Naive thymus-derived CD4-positive, alpha-beta T cell (primary cell): ENCODE data around the gene SETD1B. TPM values are rescaled to one million over a fixed set of nuclear protein-coding genes. Genes with fewer than 3 reads are reported as not detected.
"Not testable (repeated sequence)": the region's sequence is repeated elsewhere in the genome, so short reads cannot be mapped to it uniquely, and the experiment has no call there.

Experiments used
- ATAC-seq: fragments of 150-1000 bp; cut with Tn5 transposase; 2 replicates; pipeline ENCODE4 v1.10.0; 2021; ENCODE audit warnings: mild to moderate bottlenecking, moderate library complexity
- CTCF ChIA-PET: fragments of 350-600 bp; sonication (Branson Sonifier 250); formaldehyde crosslinking; loops from one replicate; lab custom pipeline; 2021; ENCODE audit warnings: antibody characterized with exemption; lab: Charles Lee
- POLR2A ChIA-PET: fragments of 350-600 bp; sonication (Branson Sonifier 250); formaldehyde crosslinking; loops from one replicate; lab custom pipeline; 2021; ENCODE audit warnings: antibody characterized with exemption, inconsistent platforms; lab: Charles Lee
- DNase-seq, 9 donors: peaks; one replicate each; pipeline versions ENCODE4 v3.0.0 to v3.0.0-alpha.2; 2020 to 2022; ENCODE audit warnings: mixed read lengths in 1 of 9
- H3K27ac ChIP-seq: one replicate; pipeline ENCODE4 v1.7.0; 2013; ENCODE audit warnings: mild to moderate bottlenecking, low read depth, low read length, moderate library complexity
- H3K27me3 ChIP-seq, 2 donors: one replicate each; pipeline ENCODE4 v1.7.0; 2013; ENCODE audit warnings: low read length in 2 of 2, mild to moderate bottlenecking in 2 of 2, moderate library complexity in 2 of 2; ENCODE audit not compliant: control insufficient read depth in 2 of 2, insufficient read depth in 2 of 2
- H3K36me3 ChIP-seq, 3 experiments: 1 replicate in 2 of 3; 2 replicates in 1 of 3; pipeline ENCODE4 v1.7.0; 2013; ENCODE audit warnings: low read length in 3 of 3, mild to moderate bottlenecking in 3 of 3, moderate library complexity in 1 of 3; ENCODE audit not compliant: insufficient read depth in 3 of 3, control insufficient read depth in 2 of 3
- H3K4me1 ChIP-seq, 2 donors: one replicate each; pipeline ENCODE4 v1.7.0; 2013; ENCODE audit warnings: low read length in 2 of 2, mild to moderate bottlenecking in 2 of 2, moderate library complexity in 1 of 2; ENCODE audit not compliant: control insufficient read depth in 2 of 2, insufficient read depth in 2 of 2
- H3K4me3 ChIP-seq: 2 replicates; pipeline ENCODE4 v1.7.0; 2013; ENCODE audit warnings: mild to moderate bottlenecking, low read length
- H3K9me3 ChIP-seq, 3 experiments: 1 replicate in 2 of 3; 2 replicates in 1 of 3; pipeline ENCODE4 v1.7.0; 2013; ENCODE audit warnings: low read length in 3 of 3; ENCODE audit not compliant: control insufficient read depth in 2 of 3
- H3K27ac Mint-ChIP-seq, 9 donors: one replicate each; pipeline ENCODE4 v1.8.0; 2020 to 2022; ENCODE audit warnings: mixed read lengths in 9 of 9, mild to moderate bottlenecking in 8 of 9, moderate library complexity in 5 of 9, inconsistent platforms in 2 of 9
- H3K27me3 Mint-ChIP-seq, 5 donors: one replicate each; pipeline ENCODE4 v1.8.0; 2021 to 2022; ENCODE audit warnings: mixed read lengths in 5 of 5, mild to moderate bottlenecking in 1 of 5
- H3K36me3 Mint-ChIP-seq, 5 donors: one replicate each; pipeline ENCODE4 v1.8.0; 2020 to 2022; ENCODE audit warnings: mixed read lengths in 5 of 5, mild to moderate bottlenecking in 3 of 5, inconsistent platforms in 1 of 5
- H3K4me1 Mint-ChIP-seq, 7 donors: one replicate each; pipeline ENCODE4 v1.8.0; 2020 to 2022; ENCODE audit warnings: mixed read lengths in 7 of 7, mild to moderate bottlenecking in 3 of 7, inconsistent platforms in 1 of 7
- H3K4me3 Mint-ChIP-seq, 10 donors: one replicate each; pipeline ENCODE4 v1.8.0; 2020 to 2022; ENCODE audit warnings: mild to moderate bottlenecking in 10 of 10, mixed read lengths in 10 of 10, moderate library complexity in 6 of 10, inconsistent platforms in 2 of 10
- H3K9me3 Mint-ChIP-seq, 11 donors: one replicate each; pipeline ENCODE4 v1.8.0; 2020 to 2022; ENCODE audit warnings: mixed read lengths in 11 of 11, mild to moderate bottlenecking in 4 of 11, inconsistent platforms in 1 of 11, moderate library complexity in 1 of 11
- intact Hi-C, 2 donors: fragments of 100-400 bp; cut with micrococcal nuclease; formaldehyde crosslinking; loops; one replicate each; pipeline ENCODE4 v1.15.1; 2023
- polyA plus RNA-seq, 2 donors: library from polyadenylated mRNA; unstranded; fragments of 300-500 nt; fragmentation: Illumina TruSeq; gene quantifications; one replicate each; pipeline ENCODE4 v1.2.3, GENCODE V29; 2021
- total RNA-seq, 6 experiments: library from RNA in 5 of 6; stranded (reverse) in 5 of 6; gene quantifications; 1 replicate in 5 of 6; 2 replicates in 1 of 6; pipeline ENCODE4 v1.2.3 and lab custom pipeline; 2021 to 2026

The SETD1B gene
- total RNA-seq, result 100 to 1,000 TPM in 1 of 5 experiments, 10 to 100 TPM in 4; 35.1 to 124 (median 79.2) TPM
- 1 to 10 TPM; 2.1 to 4.3 TPM for polyA plus RNA-seq
- total RNA-seq (lab: John Stamatoyannopoulos, UW), result 108 reads per million, percentile 85 among the genes with 10 or more reads in this experiment

DNA sequence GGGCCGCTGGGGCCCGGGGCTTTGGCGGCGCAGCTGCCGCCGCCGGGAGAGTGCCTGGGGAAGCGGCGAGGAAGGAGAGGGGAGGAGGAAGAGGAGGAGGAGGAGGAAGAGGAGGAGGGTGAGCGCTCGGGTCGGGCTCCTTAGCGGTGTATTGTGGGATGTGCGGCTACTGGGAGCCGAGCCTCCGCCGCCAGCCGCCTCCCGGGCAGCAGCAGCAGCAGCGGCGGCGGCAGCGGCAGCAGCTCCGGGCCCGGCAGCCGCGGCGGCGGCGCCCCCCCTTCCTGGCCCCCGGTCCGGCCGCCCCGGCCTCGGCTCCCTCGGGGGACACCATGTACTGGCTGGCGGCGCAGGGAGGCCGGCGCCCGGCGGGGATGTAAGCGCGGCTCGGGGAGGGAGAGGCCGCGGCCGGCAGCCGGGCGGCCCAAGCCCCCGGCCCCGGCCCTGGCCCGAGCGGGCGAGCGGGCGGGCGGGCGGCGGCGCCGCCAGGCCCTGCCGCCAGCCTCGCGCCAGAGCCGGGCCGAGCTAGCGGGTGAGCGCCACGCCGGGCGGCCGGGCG is at the start of gene SETD1B:
TSS of gene SETD1B (plus strand) at position 149 of the 556 bp plus-strand sequence. CDS start 729 bp downstream, outside the sequence.
- DNase-seq (peak in 8 of 9 donors; percentile 57 to 69 (median 64)), ATAC-seq (peak; percentile 6)
- H3K36me3 ChIP-seq, result peaks cover 0 to 47% (median 3%) of the 10 kb centered on the region in 3 experiments
- H3K4me3 ChIP-seq, result peak within 1 kb of the TSS; percentile 94
- POLR2A ChIA-PET, result interaction anchor here (0.8 to 33.4 kb wide), 10 partner anchors 4 to 590 kb away, joined by 3 to 1941 read pairs (median 6); partner anchors contain the start of genes KDM2B, ORAI1, RHOF and SETD1B
- Mint-ChIP-seq H3K36me3 (peaks cover 8 to 32% (median 12%) of the 10 kb centered on the region in 5 donors), H3K4me1 (peaks cover 17 to 35% (median 20%) of the 10 kb centered on the region in 7 donors), H3K4me3 (peak within 1 kb of the TSS; percentile 92 to 100 (median 97)), H3K9me3 (peaks cover 0 to 9% (median 0%) of the 10 kb centered on the region in 11 donors), H3K27ac (peak within 1 kb of the TSS; percentile 98 to 100 (median 99)), H3K27me3 (no peaks in the 10 kb centered on the region)
- intact Hi-C loops, result loop anchor here (1.0 to 10.0 kb wide), 7 partner anchors 7 to 421 kb away; partner anchors contain the start of genes KDM2B (in 2 of the 2) and DIABLO (in 1 of the 2)
- no peaks in the 10 kb centered on the region for H3K9me3 ChIP-seq
- peaks cover 19 to 21% of the 10 kb centered on the region in 2 donors for H3K4me1 ChIP-seq
- CTCF ChIA-PET, result interaction anchor here (13.4 to 14.9 kb wide), 2 partner anchors 4 to 8 kb away, joined by 609 read pairs; partner anchors contain the start of genes RHOF and SETD1B
- no peaks in the 10 kb centered on the region for H3K27me3 ChIP-seq
- H3K27ac ChIP-seq, result peak within 1 kb of the TSS; percentile 96

DNA sequence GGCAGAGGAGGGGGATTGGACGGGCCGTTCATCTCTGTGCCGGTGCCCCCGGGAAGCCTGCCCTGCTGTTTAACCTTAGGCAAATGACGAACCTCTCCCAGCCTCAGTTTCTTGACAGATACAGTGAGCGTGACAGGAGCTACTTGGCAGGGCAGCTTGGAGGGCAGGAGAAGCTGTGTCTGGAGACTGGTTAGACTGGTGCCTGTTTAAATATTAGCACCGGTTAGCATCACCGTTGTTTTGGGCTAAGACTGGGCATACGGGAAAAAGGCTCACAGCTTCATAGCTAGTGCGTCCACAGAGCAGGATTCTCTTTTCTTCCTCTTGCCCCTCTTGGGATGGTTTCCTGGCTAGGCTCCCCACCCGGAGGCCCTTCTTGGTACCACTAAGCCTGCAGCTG is 49.0 kb upstream of the SETD1B start:
- H3K27ac Mint-ChIP-seq, result no peak overlapping the region
- no peak overlapping the region for H3K4me3 Mint-ChIP-seq

DNA sequence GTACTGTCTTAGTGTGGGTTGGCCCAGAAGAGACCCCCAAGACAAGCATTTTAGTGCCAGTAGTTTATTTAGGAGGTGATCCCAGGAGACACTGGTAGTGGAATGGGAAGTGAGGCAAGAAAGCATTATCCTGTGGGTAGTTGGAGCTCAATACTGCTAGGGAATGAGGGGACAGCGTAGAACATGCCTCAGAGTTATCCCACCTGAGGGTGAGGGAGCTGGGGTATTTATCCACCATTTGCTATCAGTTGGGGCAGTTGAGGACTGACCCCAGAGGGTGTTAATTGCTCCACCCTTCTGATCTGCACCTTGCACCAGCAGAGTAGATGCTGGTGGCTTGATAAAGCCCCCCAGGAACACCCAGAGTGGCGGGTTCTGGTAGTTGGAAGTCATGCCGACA is 48.2 kb upstream of the SETD1B start:
- Mint-ChIP-seq H3K4me3 (no peak overlapping the region), H3K27ac (no peak overlapping the region), H3K9me3 (no peaks in the 10 kb centered on the region), H3K27me3 (no peaks in the 10 kb centered on the region), H3K4me1 (peaks cover 4 to 14% (median 5%) of the 10 kb centered on the region in 7 donors), H3K36me3 (peaks cover 0 to 6% (median 0%) of the 10 kb centered on the region in 5 donors)
- ATAC-seq (no peak), DNase-seq (no peak)
- no peaks in the 10 kb centered on the region for H3K9me3 ChIP-seq
- intact Hi-C loops, result no loop called here
- H3K4me3 ChIP-seq, result no peak overlapping the region
- ChIA-PET POLR2A (no interaction called here), CTCF (interaction anchor here (0.9 kb wide), 1 partner anchor 73 kb away, joined by 6 read pairs; no protein-coding TSS in a partner anchor)
- H3K4me1 ChIP-seq, result peaks cover 0 to 3% of the 10 kb centered on the region in 2 donors
- H3K27me3 ChIP-seq, result no peaks in the 10 kb centered on the region
- H3K27ac ChIP-seq, result no peak overlapping the region
- H3K36me3 ChIP-seq, result no peaks in the 10 kb centered on the region

More for the DNA sequence above, 49.0 kb upstream of the SETD1B start:
- ChIA-PET POLR2A (no interaction called here), CTCF (interaction anchor here (0.9 kb wide), 1 partner anchor 73 kb away, joined by 6 read pairs; no protein-coding TSS in a partner anchor)
- peaks cover 0 to 10% (median 0%) of the 10 kb centered on the region in 5 donors for H3K36me3 Mint-ChIP-seq
- Histone ChIP-seq H3K9me3 (no peaks in the 10 kb centered on the region), H3K4me1 (peaks cover 0 to 3% of the 10 kb centered on the region in 2 donors), H3K4me3 (no peak overlapping the region), H3K27ac (no peak overlapping the region), H3K36me3 (no peaks in the 10 kb centered on the region), H3K27me3 (no peaks in the 10 kb centered on the region)
- no peak for DNase-seq
- peaks cover 0 to 3% (median 0%) of the 10 kb centered on the region in 11 donors for H3K9me3 Mint-ChIP-seq
- ATAC-seq, result no peak
- H3K4me1 Mint-ChIP-seq, result peaks cover 4 to 17% (median 5%) of the 10 kb centered on the region in 7 donors
- intact Hi-C loops, result no loop called here
- no peaks in the 10 kb centered on the region for H3K27me3 Mint-ChIP-seq

- H3K4me3 ChIP-seq, H3K4me1 ChIP-seq, CTCF ChIA-PET, H3K27ac Mint-ChIP-seq, H3K36me3 ChIP-seq, H3K27ac ChIP-seq, DNase-seq, ATAC-seq, H3K9me3 ChIP-seq, H3K4me3 Mint-ChIP-seq, H3K36me3 Mint-ChIP-seq, intact Hi-C loops, POLR2A ChIA-PET, H3K27me3 Mint-ChIP-seq, H3K9me3 Mint-ChIP-seq, H3K27me3 ChIP-seq: not testable (repeated sequence)
- H3K4me1 Mint-ChIP-seq, result peaks cover 3 to 18% (median 5%) of the 10 kb centered on the region in 7 donors
These were observed 45.3 kb upstream of the SETD1B start for GRCh38 chr12:121758536-121758935.

GRCh38 chr12:121762269-121762668 is 41.5 kb upstream of the SETD1B start:
- H3K27ac ChIP-seq, result no peak overlapping the region
- intact Hi-C loops, result no loop called here
- DNase-seq (no peak), ATAC-seq (no peak)
- H3K4me3 Mint-ChIP-seq, result no peak overlapping the region
- no peak overlapping the region for H3K27ac Mint-ChIP-seq
- H3K36me3 ChIP-seq, result no peaks in the 10 kb centered on the region
- H3K36me3 Mint-ChIP-seq, result peaks cover 0 to 3% (median 0%) of the 10 kb centered on the region in 5 donors
- no peak overlapping the region for H3K4me3 ChIP-seq
- ChIA-PET POLR2A (no interaction called here), CTCF (no interaction called here)
- H3K27me3 ChIP-seq, result no peaks in the 10 kb centered on the region
- no peaks in the 10 kb centered on the region for H3K9me3 ChIP-seq
- no peaks in the 10 kb centered on the region for H3K9me3 Mint-ChIP-seq
- peaks cover 0 to 4% (median 0%) of the 10 kb centered on the region in 7 donors for H3K4me1 Mint-ChIP-seq
- H3K4me1 ChIP-seq, result no peaks in the 10 kb centered on the region
- H3K27me3 Mint-ChIP-seq, result no peaks in the 10 kb centered on the region

GRCh38 chr12:121764808-121765207 is 39.0 kb upstream of the SETD1B start:
- H3K4me3 Mint-ChIP-seq, result no peak overlapping the region
- Histone ChIP-seq H3K27ac (no peak overlapping the region), H3K27me3 (no peaks in the 10 kb centered on the region), H3K9me3 (no peaks in the 10 kb centered on the region), H3K4me3 (no peak overlapping the region), H3K4me1 (no peaks in the 10 kb centered on the region), H3K36me3 (no peaks in the 10 kb centered on the region)
- H3K4me1 Mint-ChIP-seq, result peaks cover 0 to 4% (median 0%) of the 10 kb centered on the region in 7 donors
- ChIA-PET POLR2A (interaction anchor here (0.6 kb wide), 1 partner anchor 60 kb away, joined by 3 read pairs; no protein-coding TSS in a partner anchor), CTCF (interaction anchor here (0.8 to 1.7 kb wide), 3 partner anchors 8 to 29 kb away, joined by 3 to 6 read pairs (median 4); no protein-coding TSS in a partner anchor)
- no peaks in the 10 kb centered on the region for H3K27me3 Mint-ChIP-seq
- ATAC-seq (no peak), DNase-seq (no peak)
- intact Hi-C loops, result no loop called here
- H3K9me3 Mint-ChIP-seq, result no peaks in the 10 kb centered on the region
- no peak overlapping the region for H3K27ac Mint-ChIP-seq
- peaks cover 0 to 3% (median 0%) of the 10 kb centered on the region in 5 donors for H3K36me3 Mint-ChIP-seq
